HG02938 (cell line): ENCODE measurements around the gene BTC.
"Not testable (repeated sequence)": the region's sequence is repeated elsewhere in the genome, so short reads cannot be mapped to it uniquely, and the experiment has no call there.

Experiments used
- ATAC-seq: cut with Tn5 transposase; IDR thresholded peaks from one replicate; pipeline ENCODE4 v1.9.1; 2021; ENCODE audit warnings: mild to moderate bottlenecking, moderate library complexity; ENCODE audit not compliant: unreplicated experiment

BTC gene

DNA sequence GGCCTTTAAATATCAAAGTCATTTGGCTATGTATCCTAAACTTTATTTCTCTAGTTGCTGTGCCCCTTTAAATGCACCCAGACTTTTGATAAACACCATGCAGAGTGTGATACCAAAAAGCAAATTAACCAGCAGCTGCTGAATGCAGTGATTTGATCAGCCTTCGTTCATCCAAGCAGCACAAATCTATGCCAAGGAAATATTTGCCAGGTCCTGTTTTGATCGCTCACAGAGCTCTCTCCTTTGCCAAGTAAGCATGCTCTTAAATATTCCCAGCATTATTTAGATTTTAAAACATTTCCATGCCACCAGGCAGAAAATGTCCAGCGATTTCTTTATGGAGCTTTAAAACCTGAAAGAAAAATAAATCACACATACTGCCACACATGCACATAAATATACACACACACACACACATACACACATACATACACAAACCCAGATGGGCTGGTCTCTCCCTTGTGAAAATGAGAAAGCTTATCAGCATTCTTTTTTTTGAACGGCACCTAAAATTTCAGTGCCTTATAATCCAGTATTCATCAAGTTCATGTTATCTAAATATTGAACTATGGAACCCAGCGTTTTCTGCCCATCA is 35.7 kb downstream of the BTC start:
- ATAC-seq, result no peak

DNA sequence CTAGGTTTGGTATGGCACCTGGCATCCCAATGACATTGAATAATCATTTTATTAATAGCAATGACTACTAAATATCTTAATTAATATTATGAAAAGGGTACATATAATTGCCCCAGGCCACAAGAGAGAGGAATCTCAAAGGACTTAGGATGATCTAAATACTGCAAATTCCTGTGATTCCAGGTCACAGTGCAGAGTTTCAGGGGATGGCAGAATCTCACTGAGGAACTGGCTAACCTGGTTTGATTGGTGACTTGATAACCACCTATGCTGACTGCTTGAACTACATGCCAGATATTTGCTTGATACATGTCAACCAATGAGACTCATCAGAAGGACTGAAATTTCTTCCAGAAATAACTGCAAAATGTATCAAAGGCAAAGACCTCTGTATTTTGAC is 37.2 kb downstream of the BTC start:
- no peak for ATAC-seq

DNA sequence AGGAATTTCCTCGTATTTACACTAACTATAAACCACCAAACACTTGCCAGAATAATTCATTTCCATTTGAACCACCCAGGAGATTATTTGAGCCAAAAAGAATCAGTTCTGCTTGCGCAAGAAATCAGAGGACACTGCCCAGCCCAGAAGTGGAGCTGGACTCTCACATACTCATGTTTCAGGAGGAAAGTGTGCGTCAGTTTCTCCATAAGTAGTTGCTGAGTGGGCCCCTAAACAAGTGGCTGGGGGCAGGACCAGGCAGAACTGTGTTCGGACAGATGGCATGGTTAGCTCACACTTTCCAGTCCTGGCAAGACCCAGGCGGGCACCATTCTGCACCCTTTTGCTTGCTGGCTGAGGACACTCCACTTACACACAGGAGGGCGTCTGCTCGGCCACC is 38.8 kb downstream of the BTC start:
- ATAC-seq, result no peak

DNA sequence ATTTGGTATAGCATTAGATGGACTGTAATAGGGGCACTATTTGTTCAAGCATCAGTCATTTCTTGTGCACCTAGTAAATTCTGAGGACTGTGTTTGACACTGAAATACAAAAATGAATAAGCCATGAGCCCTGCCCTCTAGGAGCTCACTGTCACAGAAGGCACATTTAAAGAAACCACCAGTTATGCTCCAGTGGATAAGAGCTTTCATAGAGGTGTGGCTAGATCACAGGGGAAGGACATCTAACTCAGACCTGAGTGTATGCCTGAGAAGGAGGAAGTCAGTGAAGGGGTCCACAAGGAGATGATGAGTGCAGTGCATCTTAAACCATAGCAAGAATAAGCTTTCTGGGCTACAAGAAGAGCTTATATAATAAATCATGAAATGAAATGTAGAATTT is 40.1 kb downstream of the BTC start:
- ATAC-seq, result peak; percentile 93

DNA sequence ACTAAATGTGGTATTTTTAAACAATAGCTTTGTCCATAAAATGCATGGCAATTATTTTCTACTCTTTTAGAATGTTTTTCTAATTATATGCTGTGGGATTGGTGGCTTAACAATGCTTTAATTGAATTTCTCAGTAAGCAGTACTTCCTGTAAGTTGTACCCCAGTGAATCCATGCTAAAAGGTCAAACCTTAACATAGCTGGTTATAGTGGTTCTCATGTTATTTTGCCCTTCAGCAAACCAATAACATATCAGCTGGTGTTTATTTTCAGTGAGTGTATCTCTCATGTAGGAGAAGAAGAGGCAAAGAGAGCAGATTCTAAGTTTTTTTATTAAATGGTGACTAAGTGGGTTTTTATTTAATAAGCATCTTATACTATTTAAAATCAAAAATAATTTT is 41.5 kb downstream of the BTC start:
- ATAC-seq, result no peak

DNA sequence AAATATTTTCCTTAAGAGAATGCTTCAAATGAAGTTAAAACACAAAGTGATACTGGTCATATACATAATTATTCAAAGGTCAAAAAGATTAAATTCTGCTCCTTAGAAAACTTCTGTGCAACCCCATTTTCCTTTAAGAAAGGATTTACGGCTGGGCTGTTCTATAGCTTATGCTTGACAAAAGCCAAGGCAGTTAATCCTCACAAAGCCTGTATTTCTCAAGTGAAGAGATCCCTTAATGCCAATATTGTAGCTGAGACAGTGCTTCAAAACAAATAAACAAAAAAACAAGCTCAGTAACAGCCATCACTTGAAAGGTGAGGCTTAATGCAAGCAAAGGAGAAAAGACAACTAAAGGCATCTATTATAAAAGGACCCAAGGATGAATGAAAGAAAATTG is 42.5 kb downstream of the BTC start:
- ATAC-seq, result no peak

DNA sequence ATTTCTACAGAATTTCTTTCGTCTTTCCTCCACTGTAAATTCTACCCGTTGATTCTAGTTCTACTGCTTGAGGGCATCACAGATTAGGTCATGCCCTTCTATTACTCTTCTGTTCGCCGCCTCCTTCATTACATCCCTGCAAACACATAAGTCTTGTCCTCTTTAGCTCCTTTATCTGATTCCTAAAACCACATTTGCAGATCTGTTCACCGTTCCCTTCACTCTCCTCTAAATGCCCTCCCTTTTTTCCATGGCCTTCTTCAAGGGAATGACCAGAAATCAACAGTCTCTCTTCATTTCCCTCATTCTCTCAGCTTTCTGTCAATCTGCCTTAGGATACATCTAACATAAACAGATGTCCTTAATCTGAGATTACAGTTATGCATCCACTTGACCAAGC is 43.1 kb downstream of the BTC start:
- ATAC-seq, result no peak

DNA sequence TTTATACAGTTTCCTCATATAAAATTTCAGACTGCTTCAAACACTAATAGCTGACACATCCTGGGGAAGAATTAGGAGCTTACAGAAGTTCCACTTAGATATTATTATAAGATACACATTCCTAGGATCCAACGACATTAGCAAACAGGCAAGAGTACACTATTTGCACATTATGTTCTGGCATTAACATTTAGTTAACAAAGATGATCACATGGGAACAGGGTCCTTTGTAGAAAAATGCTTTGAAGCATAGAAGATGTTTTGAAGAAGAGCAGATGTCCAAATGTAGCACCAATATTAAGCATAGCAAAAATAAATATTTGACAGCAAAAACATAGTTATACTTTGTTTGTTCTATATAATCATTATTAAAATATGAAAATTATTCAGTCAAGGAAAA is 52.1 kb downstream of the BTC start:
- ATAC-seq, result no peak

DNA sequence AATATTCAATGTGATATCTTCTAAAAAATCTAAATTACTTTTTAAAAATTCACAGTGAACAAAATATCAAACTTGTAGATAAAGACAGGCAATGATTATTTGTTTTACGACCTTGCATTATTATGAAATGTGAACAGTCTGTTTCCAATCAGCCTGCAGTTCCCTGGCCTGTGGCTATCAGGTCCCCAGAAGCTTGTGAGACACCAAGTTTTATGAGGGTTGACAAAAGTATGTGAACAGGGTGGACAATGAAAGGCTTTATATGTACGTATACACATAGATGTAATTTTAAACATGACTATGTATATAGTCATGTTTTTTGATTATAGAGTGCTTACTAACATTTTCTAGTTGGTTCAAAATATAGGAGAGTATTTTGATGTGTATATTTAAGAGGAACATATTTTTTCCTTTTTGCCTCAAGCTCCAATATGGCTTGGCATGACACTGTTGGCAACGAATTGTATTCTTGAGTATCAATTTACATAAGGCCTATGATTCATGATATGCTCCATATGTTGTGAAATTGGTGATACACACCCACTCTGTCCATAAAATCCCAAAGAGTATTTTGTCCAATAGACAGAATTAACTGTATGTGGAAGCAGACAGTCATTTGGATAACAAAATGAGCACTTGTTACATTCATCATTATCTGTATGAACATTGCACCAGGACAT is 55.7 kb downstream of the BTC start:
- ATAC-seq, result no peak

DNA sequence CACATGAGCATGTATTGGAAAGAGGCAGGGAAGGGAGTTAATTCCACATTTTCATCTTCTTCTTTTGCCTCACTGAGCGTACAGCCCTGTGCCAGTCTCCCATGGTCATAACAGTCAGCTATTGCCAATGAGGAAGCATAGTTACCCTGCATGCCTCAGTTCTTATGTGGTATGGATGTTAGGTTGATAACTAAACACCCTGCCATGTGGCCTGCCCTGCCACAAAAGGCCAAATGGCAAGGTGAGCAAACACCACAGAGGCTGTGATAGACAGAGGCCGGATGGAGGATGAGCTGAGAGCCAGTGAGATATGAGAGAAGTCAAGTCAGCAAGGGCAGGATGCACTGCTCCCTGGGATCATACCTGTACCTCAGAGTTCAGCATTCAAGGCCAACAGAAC is 59.3 kb downstream of the BTC start:
- ATAC-seq, result no peak

DNA sequence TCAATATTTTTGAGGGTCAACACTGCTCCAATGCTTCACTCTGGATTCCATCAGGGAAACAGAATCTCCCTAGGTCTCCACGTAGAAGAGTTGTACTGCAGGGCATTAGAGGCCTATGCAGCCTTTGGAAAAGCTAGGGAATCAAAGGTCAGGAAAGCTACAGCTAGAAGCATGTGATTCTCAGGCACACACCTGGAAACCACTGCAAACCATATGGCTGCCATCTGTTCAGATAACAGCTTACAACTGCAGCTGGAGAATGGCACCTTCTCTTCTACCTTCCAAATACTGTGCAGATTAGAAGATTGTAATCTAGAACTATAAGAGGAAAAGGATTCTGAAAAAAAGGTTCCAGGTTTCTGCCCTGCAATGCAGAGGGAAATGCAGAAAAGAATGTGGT is 60.6 kb downstream of the BTC start:
- no peak for ATAC-seq

DNA sequence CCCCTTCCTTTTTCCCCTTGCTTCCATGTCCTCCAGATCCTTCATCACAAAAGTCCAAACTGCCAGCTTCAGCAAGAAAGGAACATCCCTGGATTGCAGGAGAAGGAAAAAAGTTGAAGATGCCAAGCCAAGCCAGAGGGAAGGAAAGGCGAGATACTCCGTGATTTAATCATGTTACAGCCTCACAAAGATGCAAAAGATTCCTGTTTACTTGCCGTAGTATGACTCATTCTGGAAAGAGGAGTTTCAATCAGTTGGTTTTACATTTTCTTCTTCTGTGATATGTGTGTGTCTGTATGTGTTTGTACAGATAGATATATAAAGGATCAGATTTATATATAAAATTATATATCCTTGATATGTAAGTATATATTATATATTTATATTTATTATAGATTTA is 69.3 kb downstream of the BTC start:
- no peak for ATAC-seq

DNA sequence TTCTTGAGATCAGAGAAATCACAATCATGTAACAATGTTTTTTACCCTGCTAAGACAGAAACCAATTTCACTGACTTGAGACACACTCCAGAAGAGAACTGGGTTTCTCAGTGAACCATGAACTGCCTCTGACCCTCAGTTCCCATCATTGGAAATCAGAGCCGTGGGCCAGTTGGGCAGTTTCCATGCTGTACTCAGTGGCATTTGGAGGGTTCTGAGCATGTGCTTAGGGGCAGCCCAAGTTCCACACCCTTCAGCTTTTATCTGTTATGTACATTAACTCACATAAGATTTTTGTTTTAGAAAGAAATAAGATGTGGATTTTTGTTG is 77.9 kb downstream of the BTC start:
- no peak for ATAC-seq

DNA sequence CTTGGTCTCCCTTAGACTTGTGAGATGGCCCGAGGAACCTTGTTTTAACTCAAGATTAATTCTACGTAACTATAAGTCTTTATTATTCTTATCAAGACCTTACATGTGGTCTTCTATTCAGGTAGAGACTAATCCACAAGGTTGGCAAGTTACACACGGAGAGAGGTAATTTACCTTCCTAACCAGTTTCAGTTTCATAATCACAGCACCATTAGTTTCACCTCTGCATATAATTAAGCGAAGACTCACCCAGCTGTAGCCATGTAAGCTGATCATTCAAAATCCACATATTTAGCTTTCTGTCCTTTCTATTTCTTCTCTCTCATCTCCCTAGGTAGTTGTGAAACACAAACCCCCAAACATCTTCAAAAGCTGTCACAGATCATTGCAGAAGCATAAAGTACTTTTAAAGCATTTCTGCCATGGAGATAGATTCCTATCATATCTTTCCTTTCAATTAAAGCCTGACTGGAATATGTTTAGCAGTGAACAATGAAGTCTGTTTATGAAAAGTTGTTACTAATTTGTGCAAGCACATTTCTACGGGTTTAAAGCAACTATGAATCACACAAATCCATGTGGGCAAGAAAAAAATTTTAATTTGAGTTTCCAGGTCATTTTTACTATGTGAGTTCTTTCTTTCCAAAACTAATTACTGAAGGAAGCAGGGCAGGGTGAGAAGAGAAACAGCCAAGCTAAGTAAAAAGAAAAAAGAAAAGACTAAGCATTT is 78.5 kb downstream of the BTC start:
- peak; percentile 98 for ATAC-seq

DNA sequence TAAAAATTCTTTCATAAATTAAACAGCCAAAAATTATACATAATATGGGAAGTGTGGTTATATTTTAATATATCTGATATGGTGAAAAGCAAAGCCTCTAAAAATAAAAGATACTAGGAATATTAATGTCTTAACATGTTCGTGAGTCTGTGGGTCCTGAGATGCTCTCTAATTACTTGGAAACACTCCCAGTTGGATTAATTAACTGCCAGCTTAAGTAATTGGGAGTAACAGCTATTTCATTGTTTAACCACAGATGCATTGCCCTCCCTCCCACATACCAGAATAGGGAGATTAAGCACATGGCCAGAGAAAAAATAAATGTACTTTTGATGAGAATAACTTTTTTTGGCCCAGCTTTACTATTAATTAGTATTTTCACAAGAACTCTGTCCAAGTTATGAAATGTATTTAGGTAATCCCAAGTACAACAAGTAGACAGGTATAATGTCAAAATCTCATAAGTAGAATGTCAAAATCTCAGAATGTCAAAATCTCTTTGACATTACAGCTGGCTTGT is 79.7 kb downstream of the BTC start:
- no peak for ATAC-seq

DNA sequence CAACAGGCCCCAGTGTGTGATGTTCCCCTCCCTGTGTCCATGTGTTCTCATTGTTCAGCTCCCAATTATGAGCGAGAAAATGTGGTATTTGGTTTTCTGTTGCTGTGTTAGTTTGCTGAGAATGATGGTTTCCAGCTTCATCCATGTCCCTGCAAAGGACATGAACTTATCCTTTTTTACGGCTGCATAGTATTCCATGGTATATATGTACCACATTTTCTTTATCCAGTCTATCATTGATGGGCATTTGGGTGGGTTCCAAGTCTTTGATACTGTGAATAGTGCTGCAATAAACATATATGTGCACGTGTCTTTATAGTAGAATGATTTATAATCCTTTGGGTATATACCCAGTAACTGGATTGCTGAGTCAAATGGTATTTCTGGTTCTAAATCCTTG is 86.2 kb downstream of the BTC start:
- not testable (repeated sequence) for ATAC-seq
